NCI-H128 (cell line): ENCODE measurements around the gene HSPB7.
A peak's percentile ranks its signal among the peaks of the same experiment; 100 is the strongest.
"Not testable (repeated sequence)": the region's sequence is repeated elsewhere in the genome, so short reads cannot be mapped to it uniquely, and the experiment has no call there.

ENCODE experiments used
- DNase-seq: peaks from one replicate; lab custom pipeline; 2025; ENCODE audit not compliant: unreplicated experiment; lab: John Stamatoyannopoulos, UW

Gene HSPB7

DNA sequence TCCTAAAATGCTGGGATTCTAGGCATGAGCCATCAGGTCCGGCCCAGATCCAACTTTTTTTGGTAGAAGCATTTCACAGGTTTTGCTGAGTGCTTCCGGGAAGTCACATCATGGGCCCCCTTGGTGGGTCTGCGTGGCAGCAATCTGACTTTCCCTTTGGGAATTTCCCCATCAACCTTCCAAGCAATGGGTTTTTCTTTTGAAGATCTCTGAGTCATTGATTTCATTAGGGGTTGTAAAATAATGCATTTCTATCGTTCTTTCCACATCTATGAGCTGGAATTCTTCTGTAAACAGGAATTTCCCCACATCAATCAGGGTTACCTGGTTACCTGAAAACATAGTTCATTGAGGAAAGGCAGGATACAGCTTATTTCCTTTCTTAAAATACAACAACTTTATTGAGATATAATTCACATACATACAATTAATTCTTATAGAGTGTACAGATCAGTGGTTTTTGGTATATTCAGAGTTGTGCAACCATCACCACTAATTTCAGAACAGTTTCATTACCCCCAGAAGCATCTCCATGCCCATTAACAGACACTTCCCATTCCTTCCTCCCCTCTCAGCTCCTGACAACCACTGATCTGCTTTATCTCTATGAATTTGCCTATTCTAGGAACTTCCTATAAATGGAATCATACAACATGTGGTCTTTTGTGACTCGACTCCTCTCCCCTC lies 32.1 kb downstream of the HSPB7 start:
- no peak for DNase-seq

DNA sequence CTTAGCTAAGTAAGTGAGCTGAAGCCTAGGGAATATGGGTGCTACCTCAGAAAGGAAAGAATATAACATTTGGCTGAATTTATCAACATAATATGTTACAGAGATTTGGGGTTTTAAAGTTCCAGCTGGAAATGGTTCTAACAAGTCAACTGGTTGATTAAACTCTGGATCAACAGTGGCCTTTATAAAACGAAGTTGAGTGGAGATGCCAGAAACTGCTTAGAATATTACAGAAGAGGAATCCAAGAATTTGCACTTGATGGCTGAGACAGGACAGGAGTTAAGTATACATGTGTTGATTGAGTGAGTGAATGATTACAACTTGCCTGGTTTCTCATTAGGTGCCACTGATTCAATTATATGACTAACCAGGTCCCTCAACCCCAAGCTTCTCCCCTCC lies 34.6 kb downstream of the HSPB7 start:
- no peak for DNase-seq

DNA sequence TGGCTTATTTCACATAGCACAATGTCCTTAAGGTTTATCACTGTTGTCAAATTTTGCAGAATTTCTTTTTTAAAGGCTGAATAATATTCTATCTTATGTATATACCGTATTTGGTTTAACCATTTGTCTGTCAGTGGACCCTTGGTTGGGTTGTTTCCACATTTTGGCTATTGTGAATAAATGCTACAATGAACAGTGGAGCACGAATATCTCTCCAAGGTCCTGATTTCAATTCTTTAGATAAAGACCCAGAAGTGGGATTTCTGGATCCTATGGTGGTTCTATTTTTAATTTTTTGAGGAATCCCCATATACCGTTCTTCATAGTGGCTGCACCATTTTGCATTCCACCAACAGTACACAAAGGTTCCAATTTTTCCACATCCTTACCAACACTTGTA lies 36.2 kb downstream of the HSPB7 start:
- no peak for DNase-seq

DNA sequence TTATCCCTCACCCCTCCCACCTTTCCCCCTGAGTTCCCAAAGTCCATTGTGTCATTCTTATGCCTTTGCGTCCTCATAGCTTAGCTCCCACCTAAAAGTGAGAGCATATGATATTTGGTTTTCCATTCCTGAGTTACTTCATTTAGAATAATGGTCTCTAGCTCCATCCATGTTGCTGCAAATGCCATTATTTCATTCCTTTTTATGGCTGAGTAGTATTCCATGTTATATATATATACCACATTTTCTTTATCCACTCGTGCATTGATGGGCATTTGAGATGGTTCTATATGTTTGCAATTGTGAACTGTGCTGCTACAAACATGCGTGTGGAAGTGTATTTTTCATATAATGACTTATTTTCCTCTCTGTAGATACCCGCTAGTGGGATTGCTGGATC lies 39.9 kb downstream of the HSPB7 start:
- not testable (repeated sequence) for DNase-seq

DNA sequence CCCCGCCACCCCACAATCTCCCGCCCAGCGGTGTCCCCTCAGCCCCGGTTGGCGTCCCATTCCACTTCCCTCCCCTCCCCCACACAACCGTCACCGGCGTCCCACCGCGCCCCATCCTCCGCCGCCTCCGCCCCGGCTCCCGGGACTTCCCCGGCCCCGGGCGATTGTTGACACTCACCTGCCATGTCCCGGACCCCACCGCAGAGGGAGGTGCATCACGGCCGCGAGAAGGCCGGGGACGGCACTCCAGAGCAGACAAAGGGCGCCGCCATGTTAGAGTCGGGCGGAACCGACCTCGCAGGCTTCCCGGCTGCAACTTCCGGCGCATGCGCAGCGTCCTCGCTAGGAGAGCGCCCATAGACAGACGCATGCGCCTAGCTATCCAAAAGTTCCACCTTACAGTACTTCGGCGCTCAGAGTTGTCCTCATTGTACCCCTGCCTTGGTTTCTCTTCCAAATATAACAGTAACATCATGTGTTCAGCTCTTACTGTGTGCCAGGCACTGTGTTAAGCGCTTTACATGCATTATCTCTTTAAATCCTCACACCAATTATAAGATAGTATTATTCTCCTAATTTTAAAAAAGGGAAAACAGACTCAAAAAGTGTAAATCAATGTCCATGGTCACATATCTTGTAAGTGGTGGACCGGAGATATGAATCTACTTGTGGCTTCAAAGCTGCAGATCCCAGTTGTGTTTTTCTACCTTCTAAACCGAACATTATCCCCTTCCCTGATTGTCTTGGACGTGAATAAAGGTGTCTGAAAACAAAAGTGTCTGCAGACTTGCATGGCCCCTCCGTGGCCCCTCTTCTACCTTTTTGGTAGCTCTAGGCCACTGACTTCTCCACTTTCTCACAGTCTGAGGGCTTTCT lies 41.8 kb downstream of the HSPB7 start, which contains the start of gene ZBTB17:
Gene ZBTB17, minus strand, starts transcription at position 297 of the 876 bp plus-strand sequence. CDS start 27,606 bp downstream, outside the sequence.
- peak; percentile 94 for DNase-seq

DNA sequence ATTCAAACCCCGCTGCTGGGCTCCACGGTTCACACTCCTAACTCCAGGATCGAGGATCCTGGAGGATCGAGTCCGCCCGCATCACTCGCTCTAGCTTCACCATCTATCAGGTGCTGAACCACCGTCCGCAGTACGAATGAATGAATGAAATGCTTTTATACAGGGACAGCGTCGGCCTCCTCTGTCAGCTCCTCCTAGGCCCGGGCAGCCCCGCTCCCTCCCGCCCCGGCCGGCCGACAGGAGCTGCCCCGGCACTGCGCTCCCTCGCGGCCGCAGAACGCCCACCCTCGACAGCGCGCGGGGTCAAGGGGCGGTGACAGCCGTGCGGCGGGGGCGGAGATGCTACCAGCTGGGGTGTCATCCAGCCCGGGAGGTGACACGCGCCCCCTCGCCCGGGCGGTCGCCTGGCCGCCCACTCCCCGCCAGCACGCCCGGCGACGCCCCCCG lies 42.5 kb downstream of the HSPB7 start:
- DNase-seq, result peak; percentile 12

DNA sequence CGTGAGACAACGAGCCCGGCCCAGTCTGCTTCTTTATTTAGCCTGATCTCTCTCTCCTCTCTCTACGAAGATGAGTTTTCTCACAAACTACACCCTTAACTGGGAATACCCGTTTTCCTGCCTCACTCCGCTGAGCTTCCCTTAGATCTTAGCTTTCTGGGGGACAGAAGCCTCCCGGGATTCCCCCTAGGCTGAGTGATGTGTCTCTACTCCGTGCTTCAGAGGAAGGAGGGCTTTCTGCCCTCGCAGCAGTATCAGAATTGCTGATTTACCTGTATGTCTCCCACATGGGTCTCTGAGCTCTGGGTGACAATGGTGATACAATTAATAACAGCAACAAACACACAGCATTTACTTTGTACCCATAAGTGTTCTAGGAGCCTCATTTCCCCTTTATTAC lies 43.0 kb downstream of the HSPB7 start:
- DNase-seq, result no peak

DNA sequence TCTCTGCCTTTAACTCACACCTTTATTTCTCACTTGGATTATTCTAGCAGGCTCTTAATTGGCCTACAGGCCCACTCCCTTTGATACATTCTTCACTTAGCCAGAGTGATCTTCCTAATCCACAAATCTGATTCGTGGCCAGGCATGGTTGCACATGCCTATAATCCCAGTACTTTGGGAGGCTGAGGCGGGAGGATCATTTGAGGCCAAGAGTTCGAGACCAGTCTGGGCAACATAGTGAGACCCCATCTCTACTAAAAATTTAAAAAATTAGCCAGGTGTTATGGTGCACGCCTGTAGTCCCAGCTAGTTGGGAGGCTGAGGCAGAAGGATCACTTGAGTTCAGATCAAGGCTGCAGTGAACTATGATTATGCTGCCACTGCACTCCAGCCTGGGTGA lies 44.1 kb downstream of the HSPB7 start:
- DNase-seq, result no peak

DNA sequence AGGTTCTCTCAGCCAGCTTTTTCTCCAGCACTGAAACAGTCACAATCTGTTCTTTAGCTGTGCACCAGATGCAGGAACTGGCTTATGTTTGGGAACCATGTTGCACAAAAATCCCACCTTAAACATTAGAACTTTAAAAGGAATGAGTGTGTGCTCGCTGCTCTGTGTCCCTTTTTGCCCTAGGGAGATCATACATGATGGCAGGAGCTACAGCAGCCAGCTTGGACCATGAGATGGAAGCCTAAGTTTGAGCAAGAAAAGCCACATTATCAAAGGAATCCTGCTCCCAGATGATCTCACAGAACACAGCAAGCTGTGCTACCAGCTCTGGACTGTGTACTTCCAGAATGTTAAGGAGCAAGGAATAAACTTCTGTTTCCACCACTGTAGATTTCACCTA lies 45.4 kb downstream of the HSPB7 start:
- DNase-seq, result no peak

DNA sequence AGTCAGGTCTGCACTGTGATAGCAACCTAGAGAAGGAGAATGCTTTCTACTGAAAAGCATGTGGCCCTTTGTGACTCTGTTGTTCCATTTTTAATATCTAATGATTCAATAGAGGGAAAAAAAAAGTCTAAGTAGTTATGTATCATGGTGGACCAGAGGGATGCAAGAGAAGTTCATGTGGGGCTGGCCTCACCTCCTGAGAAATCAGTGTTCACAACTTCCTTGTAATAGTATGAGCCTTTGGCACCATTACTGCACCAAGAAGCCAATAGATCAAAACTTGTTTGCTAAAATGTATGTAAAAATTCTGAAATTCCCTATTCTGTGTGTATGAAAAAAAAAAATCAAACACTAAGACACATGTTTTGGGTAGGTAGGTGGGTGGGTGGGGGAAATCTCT lies 46.9 kb downstream of the HSPB7 start:
- DNase-seq, result no peak

DNA sequence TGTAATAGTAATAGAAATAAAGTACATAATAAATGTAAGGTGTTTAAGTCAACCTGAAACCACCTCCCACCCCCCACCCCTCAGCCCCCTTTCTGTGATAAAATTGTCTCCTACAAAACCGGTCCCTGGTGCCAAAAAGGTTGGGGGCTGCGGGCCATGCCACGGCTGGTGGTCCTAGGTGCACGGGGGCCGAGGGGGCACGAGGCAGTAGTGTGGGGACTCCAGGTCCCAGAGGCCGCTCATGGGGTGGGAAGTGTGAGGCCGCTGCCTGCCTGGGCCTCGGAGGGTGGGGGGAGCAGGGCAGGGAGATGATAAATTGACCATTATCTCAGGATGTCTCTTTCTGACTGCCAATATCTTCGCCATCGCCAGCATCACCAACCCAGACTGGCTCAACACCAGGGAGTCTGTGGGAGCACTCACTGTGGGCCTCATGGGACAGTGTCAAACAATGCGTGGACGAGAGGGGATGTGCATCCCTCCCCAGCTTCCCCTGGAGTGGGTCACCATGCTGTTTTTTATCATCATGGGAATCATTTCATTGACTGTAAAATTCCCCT lies 48.4 kb downstream of the HSPB7 start:
- DNase-seq, result no peak

DNA sequence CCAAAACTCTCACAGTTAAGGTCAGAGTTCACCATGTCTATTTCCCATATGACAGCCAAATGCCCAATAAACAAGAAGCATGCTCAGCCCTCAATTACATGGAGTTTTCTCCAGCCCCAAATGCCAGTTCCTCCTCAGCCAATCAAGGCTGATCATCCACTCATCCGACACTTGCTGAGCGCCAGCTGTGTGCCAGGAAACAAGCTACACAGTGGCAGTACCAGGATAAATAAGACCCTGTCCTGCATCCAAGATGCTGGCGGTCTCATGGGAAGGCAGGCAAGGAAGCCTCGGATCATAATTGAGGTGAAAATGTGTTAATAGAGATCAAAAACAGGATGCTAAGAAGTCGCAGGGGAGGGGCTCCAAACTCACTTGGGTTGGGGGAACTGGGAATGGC lies 49.7 kb downstream of the HSPB7 start:
- DNase-seq, result no peak

DNA sequence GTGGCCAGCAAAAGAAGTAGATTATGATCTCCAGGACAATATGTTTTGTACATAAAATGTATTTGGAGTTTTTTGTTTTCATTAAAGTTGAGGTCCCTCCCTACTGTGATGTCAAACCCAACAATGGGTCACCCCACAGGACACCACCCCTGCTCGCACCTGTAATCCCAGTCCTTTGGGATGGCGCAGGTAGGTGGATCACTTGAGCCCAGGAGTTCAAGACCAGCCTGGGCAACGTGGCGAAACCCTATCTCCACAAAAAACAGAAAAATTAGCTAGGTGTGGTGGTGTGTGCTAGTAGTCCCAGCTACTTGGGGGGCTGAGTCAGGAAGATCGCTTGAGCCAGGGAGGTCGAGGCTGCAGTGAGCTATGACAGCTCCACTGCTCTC lies 50.9 kb downstream of the HSPB7 start:
- DNase-seq, result no peak

DNA sequence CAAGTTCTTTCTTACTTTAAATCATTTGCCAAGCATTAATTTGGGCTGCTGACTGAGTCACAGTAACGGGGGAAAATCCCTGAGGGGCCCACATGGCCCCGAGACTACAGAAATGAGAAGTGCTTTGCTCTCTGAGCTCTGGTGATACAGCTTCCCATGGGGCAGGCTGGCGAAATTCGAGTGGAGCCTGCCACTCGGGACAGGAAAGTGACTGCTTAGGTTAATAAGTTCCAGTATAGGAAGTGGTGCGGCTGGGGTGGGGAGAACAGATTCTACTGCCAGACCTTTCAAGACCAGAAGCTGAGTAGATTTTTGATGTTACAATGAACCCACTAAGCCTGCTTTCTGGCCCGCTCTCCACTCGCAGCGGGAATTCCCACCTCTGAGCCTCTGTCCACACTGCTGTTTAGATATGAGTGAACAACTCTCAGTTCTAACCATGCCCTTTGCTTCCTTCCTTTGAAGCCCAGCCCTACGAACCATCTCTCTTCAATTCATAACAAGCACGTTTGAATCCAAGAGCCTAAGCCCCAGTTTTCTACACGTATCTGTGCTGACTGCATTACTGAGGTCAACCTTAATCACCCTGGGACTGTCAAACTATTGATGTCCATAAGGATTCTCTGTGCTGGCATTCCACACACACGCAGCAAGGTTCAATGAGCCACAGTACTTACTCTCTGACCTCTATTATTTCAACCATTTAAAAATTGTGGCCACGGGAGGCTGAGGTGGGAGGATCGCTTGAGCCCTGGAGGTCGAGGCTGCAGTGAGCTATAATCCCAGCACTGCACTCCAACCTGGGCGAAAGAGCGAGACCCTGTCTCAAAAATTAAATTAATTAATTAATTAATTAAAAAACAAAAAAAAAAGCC lies 51.5 kb downstream of the HSPB7 start:
- DNase-seq, result no peak

DNA sequence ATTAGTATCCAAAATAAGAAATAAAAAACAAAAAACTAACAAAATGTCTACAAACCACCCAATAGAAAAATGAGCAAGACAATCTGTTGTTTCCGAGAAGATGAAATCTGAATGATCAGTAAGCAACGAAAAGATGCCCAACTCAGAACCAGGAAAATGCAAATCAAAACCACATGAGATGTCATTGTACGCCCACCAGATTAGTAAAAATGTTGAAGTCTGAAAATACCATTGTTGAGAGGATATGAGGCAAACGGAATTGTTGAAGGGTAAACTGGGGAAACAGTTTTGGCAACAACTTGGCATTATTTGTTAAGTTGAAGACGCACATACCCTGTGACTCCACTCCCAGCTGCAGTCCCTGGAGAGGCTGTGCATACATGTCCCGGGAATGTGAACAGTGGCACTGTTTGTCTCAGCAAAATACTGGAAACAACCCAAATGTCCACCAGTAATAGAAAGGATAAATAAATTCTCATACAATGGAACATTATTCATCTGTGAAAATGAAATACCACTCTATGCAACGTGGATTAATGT lies 52.5 kb downstream of the HSPB7 start:
- DNase-seq, result no peak
